Measurements from ENCODE around the gene AHCYL2.
"Not testable (repeated sequence)": the region's sequence is repeated elsewhere in the genome, so short reads cannot be mapped to it uniquely, and the experiment has no call there.

The AHCYL2 gene

GRCh38 chr7:129471402-129471827 lies 246.6 kb downstream of the AHCYL2 start:
- no peak for DNase-seq (ENCODE audit: low read depth)
- TF ChIP-seq CTCF (conservative IDR thresholded peaks at IDR 0.05; ENCODE audit: low read length) = no peak
- no peak overlapping the region for H3K4me3 ChIP-seq (ENCODE audit: low read length)

- H3K4me3 ChIP-seq (ENCODE audit: low read length); DNase-seq (ENCODE audit: low read depth): not testable (repeated sequence)
These were observed 251.1 kb downstream of the AHCYL2 start for GRCh38 chr7:129475931-129476330.

GRCh38 chr7:129476398-129476797 lies 251.6 kb downstream of the AHCYL2 start:
- not testable (repeated sequence) for H3K4me3 ChIP-seq (ENCODE audit: low read length); DNase-seq (ENCODE audit: low read depth)

Data from AG10803 (cell line).